NT2/D1 (cell line): ENCODE results near the gene FN1.

Experiments
- DNase-seq: peaks from one replicate; pipeline ENCODE4 v3.0.0-alpha.2; 2011; ENCODE audit warnings: low read depth, low spot score
- H3K27me3 ChIP-seq: 2 replicates; pipeline ENCODE4 v1.6.0; 2011; ENCODE audit warnings: mild to moderate bottlenecking; ENCODE audit not compliant: insufficient read length, insufficient read depth
- H3K36me3 ChIP-seq: 2 replicates; pipeline ENCODE4 v1.6.1; 2011; ENCODE audit warnings: mild to moderate bottlenecking, low read length, mixed read lengths; ENCODE audit not compliant: insufficient read depth, insufficient read length
- H3K4me1 ChIP-seq: 2 replicates; pipeline ENCODE4 v1.5.1; 2011; ENCODE audit not compliant: insufficient read depth, insufficient read length
- H3K4me3 ChIP-seq: 2 replicates; pipeline ENCODE4 v1.5.1; 2011; ENCODE audit warnings: low read depth; ENCODE audit not compliant: insufficient read length
- H3K9ac ChIP-seq: 2 replicates; pipeline ENCODE4 v1.6.0; 2011; ENCODE audit warnings: low read depth; ENCODE audit not compliant: insufficient read length
- H3K9me3 ChIP-seq: 2 replicates; pipeline ENCODE4 v1.5.1; 2011; ENCODE audit warnings: mild to moderate bottlenecking, low read length; ENCODE audit not compliant: insufficient read depth
- SUZ12 ChIP-seq: IDR thresholded peaks from 2 replicates; pipeline ENCODE4 v1.6.1; 2011; ENCODE audit not compliant: insufficient read length, insufficient read depth; ENCODE audit errors: extremely low read depth
- YY1 ChIP-seq: IDR thresholded peaks from 2 replicates; pipeline ENCODE4 v1.6.1; 2011; ENCODE audit not compliant: insufficient read length, insufficient read depth
- ZNF274 ChIP-seq: IDR thresholded peaks from 2 replicates; pipeline ENCODE4 v1.6.1; 2011; ENCODE audit warnings: mild to moderate bottlenecking, low read depth, low read length

The FN1 gene

GRCh38 chr2:215365184-215365658 lies 70.6 kb downstream of the FN1 start:
- Histone ChIP-seq H3K9ac (no peak overlapping the region), H3K4me3 (no peak overlapping the region), H3K4me1 (no peaks in the 10 kb centered on the region), H3K9me3 (no peaks in the 10 kb centered on the region), H3K36me3 (peaks cover 93% of the 10 kb centered on the region), H3K27me3 (no peaks in the 10 kb centered on the region)
- no peak for DNase-seq
- no peak for TF ChIP-seq YY1
- no peak for TF ChIP-seq SUZ12
- TF ChIP-seq ZNF274 = no peak

GRCh38 chr2:215364157-215365155 lies 71.4 kb downstream of the FN1 start:
- no peaks in the 10 kb centered on the region for H3K4me1 ChIP-seq
- H3K36me3 ChIP-seq = peaks cover 92% of the 10 kb centered on the region
- H3K4me3 ChIP-seq = no peak overlapping the region
- H3K9ac ChIP-seq = no peak overlapping the region
- no peak for DNase-seq
- no peaks in the 10 kb centered on the region for H3K27me3 ChIP-seq
- H3K9me3 ChIP-seq = no peaks in the 10 kb centered on the region
- TF ChIP-seq YY1 = no peak
- no peak for TF ChIP-seq SUZ12
- TF ChIP-seq ZNF274 = no peak

GRCh38 chr2:215363461-215364156 lies 72.3 kb downstream of the FN1 start:
- H3K4me1 ChIP-seq = no peaks in the 10 kb centered on the region
- no peak overlapping the region for H3K9ac ChIP-seq
- TF ChIP-seq YY1 (no peak), ZNF274 (no peak)
- H3K36me3 ChIP-seq = peaks cover 92% of the 10 kb centered on the region
- H3K9me3 ChIP-seq = no peaks in the 10 kb centered on the region
- H3K4me3 ChIP-seq = no peak overlapping the region
- H3K27me3 ChIP-seq = no peaks in the 10 kb centered on the region
- DNase-seq = no peak

GRCh38 chr2:215363039-215363438 lies 72.8 kb downstream of the FN1 start:
- peaks cover 86% of the 10 kb centered on the region for H3K36me3 ChIP-seq
- H3K9ac ChIP-seq = no peak overlapping the region

GRCh38 chr2:215362562-215362904 lies 73.3 kb downstream of the FN1 start:
- Histone ChIP-seq H3K27me3 (no peaks in the 10 kb centered on the region), H3K9me3 (no peaks in the 10 kb centered on the region), H3K4me3 (no peak overlapping the region), H3K36me3 (peaks cover 81% of the 10 kb centered on the region), H3K9ac (no peak overlapping the region), H3K4me1 (no peaks in the 10 kb centered on the region)
- no peak for DNase-seq
- TF ChIP-seq SUZ12 (no peak), YY1 (no peak), ZNF274 (no peak)

More at GRCh38 chr2:215363039-215363438, 72.8 kb downstream of the FN1 start:
- no peak for DNase-seq
- Histone ChIP-seq H3K4me1 (no peaks in the 10 kb centered on the region), H3K27me3 (no peaks in the 10 kb centered on the region), H3K4me3 (no peak overlapping the region), H3K9me3 (no peaks in the 10 kb centered on the region)
- TF ChIP-seq SUZ12 (no peak), ZNF274 (no peak), YY1 (no peak)

GRCh38 chr2:215361876-215362561 lies 73.8 kb downstream of the FN1 start:
- peaks cover 80% of the 10 kb centered on the region for H3K36me3 ChIP-seq
- H3K9ac ChIP-seq = no peak overlapping the region

More at GRCh38 chr2:215361876-215362561, 73.8 kb downstream of the FN1 start:
- no peak overlapping the region for H3K4me3 ChIP-seq
- H3K4me1 ChIP-seq = no peaks in the 10 kb centered on the region
- DNase-seq = no peak
- no peaks in the 10 kb centered on the region for H3K9me3 ChIP-seq
- TF ChIP-seq YY1 (no peak), SUZ12 (no peak), ZNF274 (no peak)
- no peaks in the 10 kb centered on the region for H3K27me3 ChIP-seq
